DND-41 (cell line): ENCODE data around the gene MICOS13.

Experiments
- ATAC-seq: fragments of 200-7000 bp; cut with Tn5 transposase; 3 replicates; pipeline ENCODE4 v1.9.1; 2021; ENCODE audit warnings: low read depth; ENCODE audit not compliant: insufficient read depth
- DNase-seq: peaks from one replicate; pipeline ENCODE4 v3.0.0-alpha.2; 2020
- H2AFZ ChIP-seq: 2 replicates; pipeline ENCODE4 v1.6.0; 2012; ENCODE audit warnings: low read depth, low read length
- H3K27ac ChIP-seq: 2 replicates; pipeline ENCODE4 v1.5.1; 2012; ENCODE audit warnings: low read length, inconsistent platforms
- H3K27me3 ChIP-seq: fragments of 200-600 bp; sonication (generic); 2 replicates; pipeline ENCODE4 v1.6.0; 2012; ENCODE audit warnings: low read length, mild to moderate bottlenecking, inconsistent platforms; ENCODE audit not compliant: insufficient read depth, poor library complexity
- H3K36me3 ChIP-seq: 2 replicates; pipeline ENCODE4 v1.5.1; 2012; ENCODE audit warnings: low read length, inconsistent platforms; ENCODE audit not compliant: insufficient read depth
- H3K4me1 ChIP-seq: 2 replicates; pipeline ENCODE4 v1.5.1; 2012; ENCODE audit warnings: mild to moderate bottlenecking, low read length; ENCODE audit not compliant: insufficient read depth
- H3K4me2 ChIP-seq: 2 replicates; pipeline ENCODE4 v1.6.0; 2012; ENCODE audit warnings: mild to moderate bottlenecking, moderate library complexity, low read length, inconsistent platforms; ENCODE audit not compliant: insufficient read depth
- H3K4me3 ChIP-seq, 2 experiments: fragments of 200-600 bp in 1 of 2; shearing (Covaris generic) in 1 of 2; 2 replicates each; pipeline ENCODE4 v1.5.1; 2012 to 2016; ENCODE audit warnings: inconsistent platforms in 2 of 2, low read length in 2 of 2, mild to moderate bottlenecking in 2 of 2, low read depth in 1 of 2, moderate library complexity in 1 of 2
- H3K79me2 ChIP-seq: 2 replicates; pipeline ENCODE4 v1.6.0; 2012; ENCODE audit warnings: low read length, inconsistent platforms; ENCODE audit not compliant: insufficient read depth
- H3K9ac ChIP-seq: 2 replicates; pipeline ENCODE4 v1.6.0; 2012; ENCODE audit warnings: low read depth, mild to moderate bottlenecking, inconsistent platforms, low read length, moderate library complexity
- H3K9me3 ChIP-seq: 2 replicates; pipeline ENCODE4 v1.5.1; 2012; ENCODE audit warnings: low read length, moderate library complexity, mild to moderate bottlenecking, inconsistent platforms; ENCODE audit not compliant: insufficient read depth, severe bottlenecking
- H4K20me1 ChIP-seq: 2 replicates; pipeline ENCODE4 v1.6.0; 2012; ENCODE audit warnings: low read length; ENCODE audit not compliant: insufficient read depth
- EZH2 ChIP-seq: IDR thresholded peaks from 3 replicates; pipeline ENCODE4 v1.6.1; 2012; ENCODE audit warnings: borderline replicate concordance, low read depth, mild to moderate bottlenecking, moderate library complexity, low read length, inconsistent platforms; ENCODE audit not compliant: severe bottlenecking
- TF ChIP-seq, protein P1 (sequence below): IDR thresholded peaks from 2 replicates; pipeline ENCODE4 v1.5.1; 2012; ENCODE audit warnings: borderline replicate concordance, low read length, moderate library complexity, mild to moderate bottlenecking; ENCODE audit not compliant: poor library complexity, severe bottlenecking; ENCODE audit errors: extremely low read depth

The MICOS13 gene

GRCh38 chr19:5681391-5682106 lies 1.2 kb upstream of the MICOS13 start:
- Histone ChIP-seq H3K36me3 (peaks cover 10% of the 10 kb centered on the region; the same call in 1 of the 2 replicates), H3K4me2 (peak overlapping the region; percentile 96), H3K27ac (no peak overlapping the region), H2AFZ (peak overlapping the region; percentile 77; the same call in 1 of the 2 replicates), H3K9ac (peak overlapping the region; percentile 86), H3K27me3 (no peaks in the 10 kb centered on the region), H3K9me3 (no peaks in the 10 kb centered on the region), H3K4me1 (peaks cover 31% of the 10 kb centered on the region), H3K79me2 (peaks cover 13% of the 10 kb centered on the region), H4K20me1 (0 out of 2 replicates have a peak, but pooled peaks cover 7% of the 10 kb centered on the region), H3K4me3 (peak overlapping the region; percentile 95 to 97; a peak in 3 of 4 replicates)
- TF ChIP-seq, protein P1, sequence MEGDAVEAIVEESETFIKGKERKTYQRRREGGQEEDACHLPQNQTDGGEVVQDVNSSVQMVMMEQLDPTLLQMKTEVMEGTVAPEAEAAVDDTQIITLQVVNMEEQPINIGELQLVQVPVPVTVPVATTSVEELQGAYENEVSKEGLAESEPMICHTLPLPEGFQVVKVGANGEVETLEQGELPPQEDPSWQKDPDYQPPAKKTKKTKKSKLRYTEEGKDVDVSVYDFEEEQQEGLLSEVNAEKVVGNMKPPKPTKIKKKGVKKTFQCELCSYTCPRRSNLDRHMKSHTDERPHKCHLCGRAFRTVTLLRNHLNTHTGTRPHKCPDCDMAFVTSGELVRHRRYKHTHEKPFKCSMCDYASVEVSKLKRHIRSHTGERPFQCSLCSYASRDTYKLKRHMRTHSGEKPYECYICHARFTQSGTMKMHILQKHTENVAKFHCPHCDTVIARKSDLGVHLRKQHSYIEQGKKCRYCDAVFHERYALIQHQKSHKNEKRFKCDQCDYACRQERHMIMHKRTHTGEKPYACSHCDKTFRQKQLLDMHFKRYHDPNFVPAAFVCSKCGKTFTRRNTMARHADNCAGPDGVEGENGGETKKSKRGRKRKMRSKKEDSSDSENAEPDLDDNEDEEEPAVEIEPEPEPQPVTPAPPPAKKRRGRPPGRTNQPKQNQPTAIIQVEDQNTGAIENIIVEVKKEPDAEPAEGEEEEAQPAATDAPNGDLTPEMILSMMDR, result no peak
- TF ChIP-seq EZH2, result no peak
- no peak for DNase-seq
- ATAC-seq, result no peak

GRCh38 chr19:5680084-5680436 lies 256 bp downstream of the MICOS13 start:
- Histone ChIP-seq H4K20me1 (0 out of 2 replicates have a peak, but pooled peaks cover 9% of the 10 kb centered on the region), H3K4me1 (peaks cover 24% of the 10 kb centered on the region), H3K4me3 (peak overlapping the region; percentile 95 to 97), H2AFZ (peak overlapping the region; percentile 94), H3K4me2 (peak overlapping the region; percentile 96), H3K9ac (peak overlapping the region; percentile 86), H3K27me3 (no peaks in the 10 kb centered on the region), H3K9me3 (no peaks in the 10 kb centered on the region), H3K79me2 (peaks cover 13% of the 10 kb centered on the region), H3K36me3 (peaks cover 10% of the 10 kb centered on the region; the same call in 1 of the 2 replicates), H3K27ac (peak overlapping the region; percentile 84)
- DNase-seq, result no peak
- TF ChIP-seq, protein P1, result peak; percentile 4
- TF ChIP-seq EZH2, result no peak
- peak; percentile 1; the same call in 1 of the 3 replicates for ATAC-seq

GRCh38 chr19:5679289-5680083 lies 830 bp downstream of the MICOS13 start:
- H3K27ac ChIP-seq, result peak overlapping the region; percentile 84
- H3K79me2 ChIP-seq, result peaks cover 13% of the 10 kb centered on the region
- no peak for ATAC-seq
- peaks cover 10% of the 10 kb centered on the region; the same call in 1 of the 2 replicates for H3K36me3 ChIP-seq
- peaks cover 24% of the 10 kb centered on the region for H3K4me1 ChIP-seq
- H3K9me3 ChIP-seq, result no peaks in the 10 kb centered on the region
- no peak for DNase-seq
- H3K9ac ChIP-seq, result peak overlapping the region; percentile 86
- H2AFZ ChIP-seq, result peak overlapping the region; percentile 94
- peak overlapping the region; percentile 96 for H3K4me2 ChIP-seq
- H3K27me3 ChIP-seq, result no peaks in the 10 kb centered on the region
- H3K4me3 ChIP-seq, result peak overlapping the region; percentile 95 to 97
- TF ChIP-seq, protein P1, result no peak
- no peak for TF ChIP-seq EZH2
- H4K20me1 ChIP-seq, result 0 out of 2 replicates have a peak, but pooled peaks cover 9% of the 10 kb centered on the region
